Activated naive CD8-positive, alpha-beta T cell treated with anti-CD3 and anti-CD28 coated beads, Interleukin-2, amount 50 U/mL, for 16 hours (primary cell): Measurements from ENCODE around the gene PRLR.

Source experiments
- DNase-seq: peaks from one replicate; pipeline ENCODE4 v3.0.0-alpha.2; 2020; ENCODE audit warnings: low read depth, low spot score

PRLR gene

DNA sequence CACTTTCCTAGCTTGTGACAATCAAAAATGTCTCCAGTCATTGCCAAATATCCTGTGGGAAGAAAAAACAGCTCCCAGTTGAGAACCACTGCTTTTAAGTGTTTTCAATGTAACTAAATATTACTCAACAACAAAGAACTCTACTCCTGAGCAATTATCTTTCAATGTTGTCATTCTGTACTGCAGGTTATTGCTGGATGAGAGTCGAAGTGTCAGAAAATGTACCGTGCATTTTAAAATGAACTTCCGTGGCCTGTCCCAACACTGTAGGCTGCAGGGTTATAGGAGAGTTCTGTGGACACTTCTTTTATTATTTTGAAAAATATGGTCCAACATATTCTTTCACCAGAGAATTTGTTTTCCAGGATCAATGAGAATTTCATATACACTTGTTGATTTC is 147.8 kb downstream of the PRLR start:
- no peak for DNase-seq

DNA sequence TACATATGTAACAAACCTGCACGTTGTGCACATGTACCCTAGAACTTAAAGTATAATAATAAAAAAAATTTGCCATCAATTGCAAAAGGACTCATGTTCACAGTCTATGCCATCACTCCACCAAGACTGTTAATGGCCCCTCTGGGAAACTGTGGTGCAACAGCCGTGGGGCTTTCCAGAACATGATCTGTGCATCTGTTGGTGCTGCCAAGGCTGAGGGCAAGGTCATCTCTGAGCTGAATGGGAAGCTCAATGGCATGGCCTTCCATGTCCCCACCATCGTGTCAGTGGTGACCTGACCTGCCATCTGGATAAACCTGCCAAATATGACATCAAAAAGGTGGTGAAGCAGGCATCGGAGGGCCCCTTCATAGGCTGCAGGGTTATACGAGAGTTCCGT is 149.2 kb downstream of the PRLR start:
- no peak for DNase-seq

DNA sequence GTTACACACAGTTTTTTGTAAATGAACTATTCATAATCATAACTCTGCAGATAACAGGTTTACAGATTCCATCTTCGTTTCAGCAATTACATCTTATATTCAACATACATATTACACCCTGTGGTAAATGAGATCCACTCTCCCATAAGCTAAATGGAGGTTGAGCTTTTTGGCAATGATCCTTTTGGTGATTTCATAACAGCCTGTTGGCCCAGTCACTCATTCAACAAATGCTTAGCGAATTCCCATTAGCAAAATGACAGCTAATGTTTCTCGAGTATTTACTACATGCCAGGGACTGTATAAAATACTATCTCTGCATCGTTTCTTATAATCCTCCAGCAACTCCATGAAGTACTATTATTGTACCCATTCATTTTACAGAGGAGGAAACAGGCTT is 157.1 kb downstream of the PRLR start:
- no peak for DNase-seq

DNA sequence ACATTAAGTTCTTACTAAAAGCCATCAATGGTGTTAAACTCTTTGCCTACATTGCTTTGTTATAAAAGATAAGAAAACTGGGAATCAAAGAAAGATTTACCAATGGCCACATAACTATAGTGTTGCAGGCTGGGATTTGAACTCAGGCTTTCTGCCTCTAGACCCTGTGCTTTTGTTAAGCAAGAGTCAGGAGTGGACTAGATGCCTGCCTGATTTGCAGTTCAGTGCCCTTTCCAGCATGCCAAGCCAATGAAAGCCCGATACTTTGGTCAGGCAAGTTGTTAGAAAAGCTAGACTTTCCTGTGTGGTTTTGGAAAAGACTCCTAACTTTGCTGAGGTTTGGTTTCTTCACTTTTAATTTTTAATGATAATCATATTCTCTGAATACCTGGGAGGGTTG is 161.1 kb downstream of the PRLR start:
- no peak for DNase-seq

DNA sequence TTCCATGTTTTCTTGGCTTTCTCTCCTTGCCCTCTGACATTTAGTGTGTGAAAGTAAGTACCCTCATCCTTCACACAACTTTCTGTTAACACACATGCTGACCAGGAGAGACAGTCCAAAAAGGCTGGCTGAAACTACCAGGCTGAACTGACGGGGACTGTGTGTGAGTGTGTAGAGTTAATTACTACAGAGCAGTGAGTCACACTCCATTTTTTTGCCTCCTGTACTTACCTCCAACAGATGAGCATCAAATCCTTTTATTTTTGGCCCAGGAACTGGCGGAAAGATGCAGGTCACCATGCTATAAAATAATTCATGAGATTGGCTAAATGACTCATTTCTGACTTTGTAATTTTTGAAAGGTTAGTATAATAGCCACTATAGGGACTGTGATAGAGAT is 162.3 kb downstream of the PRLR start:
- no peak for DNase-seq

DNA sequence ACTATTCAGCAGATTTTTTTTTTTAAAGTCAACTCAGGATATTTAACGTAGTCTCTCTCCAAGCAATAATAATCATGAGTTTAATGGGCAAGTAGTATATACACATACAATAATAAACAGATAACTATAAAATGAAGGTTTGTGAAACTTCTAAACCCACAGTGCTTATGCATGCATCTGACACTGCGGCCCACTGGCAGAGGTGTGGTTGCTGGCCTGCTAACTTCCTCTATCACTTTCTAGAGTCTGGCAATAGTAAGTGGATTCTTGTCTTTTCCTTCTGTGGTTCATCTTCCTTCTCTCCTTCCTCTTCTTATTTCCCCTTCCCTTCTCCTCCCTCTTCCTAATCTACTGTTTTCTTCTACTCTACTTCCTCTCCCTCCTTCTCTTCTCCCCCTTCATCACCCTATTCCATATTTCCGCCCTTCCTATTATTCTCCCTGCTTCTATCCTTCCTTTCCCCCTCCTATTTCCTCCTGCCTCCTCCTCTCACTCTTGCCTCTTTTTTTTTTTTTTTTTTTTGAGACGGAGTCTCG is 164.0 kb downstream of the PRLR start:
- DNase-seq = no peak

DNA sequence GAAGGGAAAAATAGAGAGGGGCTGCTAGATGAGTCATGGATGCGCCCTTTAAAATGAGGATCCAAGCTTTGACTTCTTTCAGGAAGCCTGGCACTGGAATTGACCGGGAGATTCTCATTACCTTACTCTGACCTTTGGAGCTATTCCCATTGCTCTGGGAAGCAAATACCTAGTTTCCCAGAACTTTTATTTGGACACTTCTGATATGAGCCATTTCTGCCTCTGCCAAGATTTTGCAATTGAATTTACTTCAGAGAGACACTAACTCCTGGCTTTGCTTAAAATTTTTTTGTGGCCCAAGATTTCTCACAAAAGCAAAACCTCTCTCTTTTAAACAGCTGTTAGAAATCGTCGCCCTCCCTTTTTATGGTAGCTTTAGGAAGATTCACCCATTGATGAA is 166.9 kb downstream of the PRLR start:
- DNase-seq = no peak

DNA sequence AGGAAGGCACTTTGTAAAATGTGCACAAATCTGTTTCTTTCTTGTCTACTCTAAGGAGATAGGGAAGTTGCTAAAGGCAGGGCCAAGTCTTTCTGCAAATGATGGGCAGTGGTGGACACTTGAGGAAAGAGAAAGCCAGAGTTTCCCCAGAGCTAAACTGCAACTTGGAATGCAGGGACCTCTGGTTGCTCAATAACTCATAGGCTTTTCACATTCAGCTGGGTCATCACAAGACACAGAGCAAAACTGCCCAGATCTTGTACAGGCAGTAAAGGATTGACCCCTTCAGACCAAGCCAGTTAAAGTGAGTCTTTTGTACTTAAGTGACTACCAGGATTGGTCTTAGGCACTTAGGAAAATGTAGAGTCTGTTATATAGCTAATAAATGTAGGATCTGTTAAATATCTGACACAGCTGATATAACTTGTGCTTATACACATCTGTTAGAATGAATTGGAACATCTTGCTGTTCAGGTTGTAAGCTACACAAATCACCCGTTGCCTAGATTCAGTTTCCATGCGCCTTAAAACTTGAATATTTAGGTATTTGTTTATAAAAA is 169.0 kb downstream of the PRLR start:
- DNase-seq = no peak

DNA sequence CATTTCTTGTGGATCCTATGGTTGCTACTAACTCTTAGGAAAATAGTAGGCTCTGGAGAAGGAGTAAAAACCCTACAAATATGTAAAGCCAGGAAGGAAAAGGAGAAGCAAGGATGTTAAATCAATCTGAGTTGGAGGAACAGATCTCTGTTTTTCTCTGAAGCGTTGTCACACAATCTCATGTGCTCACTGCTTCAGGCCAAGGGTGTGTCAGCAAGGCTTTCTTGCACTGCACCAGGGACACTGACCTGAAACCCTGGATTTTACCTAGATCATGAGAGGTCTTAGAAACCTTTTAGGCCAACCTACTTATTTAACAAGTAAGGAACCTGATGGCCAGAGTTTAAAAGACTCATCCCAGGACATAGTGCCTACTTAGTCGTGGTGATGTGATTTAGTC is 170.1 kb downstream of the PRLR start:
- DNase-seq = no peak

DNA sequence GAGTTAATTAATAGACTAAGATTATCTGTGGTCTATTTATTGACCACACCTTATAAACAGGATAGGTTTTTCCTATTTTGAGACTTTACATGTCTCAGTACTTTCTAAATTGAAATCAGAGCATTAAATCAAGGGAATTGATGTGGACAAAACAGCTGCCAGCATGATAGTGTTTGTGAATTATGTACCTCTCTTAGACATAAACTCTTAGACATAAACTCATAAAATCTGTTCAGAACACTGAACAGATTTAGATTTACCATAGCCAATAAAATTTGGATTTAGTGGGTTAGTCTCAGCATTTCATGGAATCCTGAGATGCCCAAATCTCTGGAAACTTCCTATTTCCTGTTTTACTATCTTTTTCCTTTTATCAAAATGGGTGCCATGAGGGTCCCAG is 171.0 kb downstream of the PRLR start:
- DNase-seq = no peak

DNA sequence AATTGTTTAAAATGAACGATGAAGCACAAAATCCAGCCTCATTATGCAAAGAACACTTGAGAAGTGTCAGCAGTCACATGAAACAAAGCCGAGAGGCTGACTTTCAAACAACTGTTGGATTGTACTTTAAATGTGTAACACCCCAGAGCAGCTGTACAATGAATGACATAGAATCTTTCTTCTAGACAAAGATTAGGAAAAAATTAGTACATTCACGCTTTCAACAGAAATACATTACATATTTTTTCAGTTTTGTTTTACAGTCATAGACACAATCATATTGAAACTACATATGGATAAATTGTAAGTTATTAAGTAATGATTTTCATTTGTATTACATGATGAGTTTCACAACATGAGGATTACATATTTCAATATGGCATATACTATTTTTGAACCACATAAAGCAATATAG is 171.9 kb downstream of the PRLR start:
- no peak for DNase-seq

DNA sequence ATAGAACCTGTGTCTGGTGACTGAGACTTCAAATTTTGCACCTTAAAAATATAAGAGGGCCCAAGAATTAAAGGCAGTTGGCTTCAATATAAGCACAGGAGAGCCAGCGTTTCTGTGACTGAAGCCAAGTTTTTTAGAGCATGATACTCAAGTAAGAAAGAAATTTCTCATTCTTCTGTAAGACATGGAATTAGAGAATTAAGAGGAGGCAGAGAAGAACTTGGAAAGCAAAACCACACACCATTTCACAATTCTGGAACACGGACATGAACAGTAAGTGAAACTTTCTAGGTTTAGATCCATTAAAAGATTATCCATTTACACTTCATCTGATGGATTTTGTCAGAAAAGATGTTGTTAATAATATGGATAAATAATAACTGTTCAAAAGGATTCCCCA is 173.6 kb downstream of the PRLR start:
- no peak for DNase-seq

DNA sequence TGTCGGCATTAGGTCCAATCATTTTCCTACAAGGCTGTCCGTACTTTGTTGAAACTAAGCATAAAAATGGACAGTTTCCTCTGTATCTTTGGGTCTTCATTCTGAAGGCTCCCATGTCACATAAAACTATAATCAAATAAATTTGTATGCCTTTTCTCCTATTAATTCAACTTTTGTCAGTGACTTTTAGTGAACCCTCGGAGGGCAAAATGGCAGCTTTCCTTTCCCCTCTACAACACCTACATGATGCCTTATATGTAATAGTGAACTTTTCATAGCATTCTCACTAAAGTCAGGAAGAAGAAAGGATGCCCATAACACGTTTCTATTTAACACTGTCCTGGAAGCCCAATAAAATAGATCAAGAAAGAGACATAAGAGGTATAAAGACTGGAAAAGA is 177.4 kb downstream of the PRLR start:
- no peak for DNase-seq

DNA sequence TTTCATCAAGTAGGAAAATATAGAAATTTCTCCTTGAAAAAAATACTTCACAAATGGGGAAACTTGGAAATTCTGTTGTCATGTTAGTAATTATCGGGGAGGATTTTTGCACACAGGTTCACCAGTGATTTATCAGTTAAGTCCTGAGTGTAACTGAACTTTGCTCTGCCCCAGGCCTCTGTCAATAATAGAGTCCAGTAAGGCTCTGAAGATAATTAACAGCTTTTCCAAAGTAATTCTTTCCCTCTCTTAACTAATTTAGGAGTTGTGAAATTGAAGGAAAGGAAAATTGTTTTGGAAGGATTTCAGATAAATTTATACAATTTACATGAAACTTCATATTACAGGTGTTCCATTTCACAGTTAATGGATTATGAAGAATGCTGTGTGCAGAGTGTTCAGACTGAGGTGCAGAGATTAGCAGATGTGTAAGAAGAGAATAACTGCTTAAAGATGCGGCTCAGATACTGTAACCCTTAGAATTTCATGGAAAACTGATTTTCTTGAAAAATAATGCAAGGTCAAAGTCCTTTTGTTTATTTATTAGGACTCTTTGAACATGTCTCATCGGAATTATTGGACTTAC is 179.7 kb downstream of the PRLR start:
- no peak for DNase-seq

DNA sequence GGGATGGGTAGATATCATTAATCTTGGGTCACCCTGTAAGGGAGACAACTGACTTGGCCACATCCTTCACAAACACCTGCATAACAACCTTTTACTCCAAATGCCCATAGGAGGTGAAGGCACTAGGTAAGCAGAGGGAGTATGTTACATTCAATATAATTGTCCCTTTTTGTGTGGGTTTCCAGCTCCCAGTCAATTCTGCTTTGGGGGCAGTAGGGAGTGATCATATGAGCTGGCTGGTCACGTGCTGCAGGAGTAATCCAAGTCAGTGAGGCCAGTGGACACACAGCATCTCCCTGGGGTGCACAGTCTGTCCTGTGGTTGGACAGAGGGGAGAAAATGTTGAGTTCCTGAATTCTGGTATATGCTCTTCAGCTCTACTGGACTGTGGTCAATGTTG is 181.4 kb downstream of the PRLR start:
- no peak for DNase-seq

DNA sequence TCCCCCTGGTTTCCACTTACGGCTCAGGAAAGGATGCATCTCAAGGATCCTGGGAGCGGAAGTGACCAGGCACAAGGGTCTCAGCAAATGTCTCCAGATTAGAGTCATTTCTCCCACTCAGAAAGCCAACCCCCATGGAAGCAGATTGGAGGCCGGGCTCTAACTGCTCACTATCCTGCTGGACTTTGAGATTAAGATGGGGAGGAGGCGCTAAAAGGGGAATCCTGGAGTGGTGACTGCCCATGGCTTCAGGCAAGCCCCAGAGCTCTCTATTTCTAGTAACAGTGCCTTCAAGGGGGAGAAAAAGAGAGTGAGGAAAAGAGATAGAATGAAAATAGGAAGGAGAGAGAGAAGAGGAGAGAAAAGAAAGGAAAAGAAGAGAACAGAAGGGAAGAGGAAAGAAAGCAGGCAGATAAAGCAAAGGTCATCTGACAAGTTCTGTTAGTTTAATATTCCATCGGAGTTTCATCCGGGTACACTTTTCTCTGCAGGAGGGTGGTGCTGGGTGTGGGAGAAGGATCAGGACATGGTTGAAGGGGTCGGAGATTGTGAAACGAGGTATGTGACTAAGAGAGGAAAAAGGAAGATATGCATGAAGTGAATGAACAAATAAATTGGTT is 182.4 kb downstream of the PRLR start, which contains the start of gene AGXT2:
TSS of gene AGXT2 (minus strand) at position 165 of the 620 bp plus-strand sequence. CDS start at position 108, 57 bp downstream.
- DNase-seq = no peak

DNA sequence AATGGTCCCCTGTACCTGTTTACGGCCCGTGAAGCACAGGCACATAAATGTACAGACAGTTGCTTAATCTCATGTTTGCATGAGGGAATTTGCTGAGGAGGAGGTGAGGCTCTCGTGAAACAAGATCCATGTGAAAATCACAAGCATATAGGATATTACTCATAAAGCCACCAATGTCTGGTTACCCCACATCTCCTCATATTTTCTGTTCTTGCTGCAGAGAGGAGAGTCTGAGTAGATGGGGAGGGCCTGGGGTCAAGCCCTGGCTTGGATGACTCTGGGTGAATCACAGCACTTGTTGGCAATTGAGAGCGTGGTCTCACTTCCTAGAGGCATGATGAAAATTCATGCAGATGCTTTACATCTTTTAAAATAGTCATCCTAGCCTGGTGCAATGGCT is 183.5 kb downstream of the PRLR start:
- no peak for DNase-seq

DNA sequence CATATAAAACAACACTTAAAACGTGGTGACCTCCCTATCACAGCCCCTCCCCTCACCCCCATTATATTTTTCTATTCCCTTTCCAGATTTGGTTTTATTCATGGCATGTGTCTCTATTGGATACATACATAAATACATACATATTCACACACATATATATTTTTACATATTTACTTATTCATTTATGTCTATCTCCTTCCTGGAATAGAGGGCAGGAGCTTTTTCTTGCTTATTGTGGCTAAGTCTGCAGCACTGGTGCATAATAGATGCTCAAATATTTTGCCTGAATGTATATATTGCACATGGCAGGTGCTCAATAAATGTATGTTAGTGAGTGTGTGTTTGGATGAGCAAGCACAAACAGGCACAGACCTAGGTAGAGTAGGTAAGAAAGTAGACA is 185.0 kb downstream of the PRLR start:
- no peak for DNase-seq

DNA sequence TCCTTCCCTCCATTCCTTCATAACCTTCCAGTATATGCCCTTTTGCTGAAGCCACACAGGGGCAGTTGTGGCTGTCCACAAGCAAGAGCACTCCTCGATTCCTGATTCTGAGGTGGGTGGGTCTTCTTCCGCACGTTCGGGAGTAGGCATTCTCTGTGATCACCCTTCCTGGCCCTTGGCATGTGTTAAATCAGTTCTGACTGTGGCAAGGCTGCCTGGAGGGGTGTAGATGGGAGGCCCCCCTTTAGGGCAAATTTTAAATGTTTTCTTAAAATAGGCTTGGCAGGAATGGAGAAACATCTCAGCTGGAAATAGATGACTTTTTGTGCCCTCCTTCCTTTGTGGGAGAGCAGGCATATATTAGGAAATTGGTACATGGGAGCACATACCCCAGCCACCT is 185.6 kb downstream of the PRLR start:
- no peak for DNase-seq

DNA sequence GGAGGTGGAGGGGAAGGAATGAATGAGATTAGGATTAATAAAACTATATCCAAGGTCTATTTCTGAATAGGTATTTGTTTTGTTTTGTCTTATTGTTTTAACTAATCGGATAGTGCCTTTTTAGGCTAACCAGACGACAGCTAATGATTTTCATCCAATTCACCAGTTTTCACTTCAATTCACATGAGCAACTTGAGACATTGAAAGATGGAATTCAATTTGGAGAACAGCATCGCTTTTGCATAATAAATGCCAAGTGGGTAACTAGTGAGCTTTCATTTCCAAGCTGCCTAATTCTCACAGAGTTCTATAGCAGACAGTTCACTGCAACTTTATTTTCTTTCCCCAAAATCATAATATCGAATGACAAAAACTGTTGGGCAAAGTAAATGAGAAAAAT is 187.5 kb downstream of the PRLR start:
- no peak for DNase-seq

DNA sequence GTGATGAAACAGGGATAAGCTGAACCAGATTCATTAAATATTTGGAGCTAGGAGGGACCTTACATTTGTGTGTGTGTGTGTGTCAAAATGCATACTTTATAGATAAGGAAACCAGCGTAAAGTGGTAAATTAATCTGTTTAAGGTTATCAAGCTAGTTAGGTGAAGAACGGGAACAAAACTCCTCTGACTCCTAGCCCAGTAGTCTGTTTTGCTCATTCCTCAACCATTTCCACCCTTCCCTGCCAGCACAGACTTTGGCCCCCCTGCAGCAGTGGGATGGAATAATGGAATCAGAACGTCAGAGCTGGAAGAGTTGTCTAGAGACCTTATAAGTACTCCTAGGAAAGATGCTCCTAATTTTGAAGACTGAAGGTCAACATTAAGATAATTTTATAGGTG is 189.0 kb downstream of the PRLR start:
- DNase-seq = no peak

DNA sequence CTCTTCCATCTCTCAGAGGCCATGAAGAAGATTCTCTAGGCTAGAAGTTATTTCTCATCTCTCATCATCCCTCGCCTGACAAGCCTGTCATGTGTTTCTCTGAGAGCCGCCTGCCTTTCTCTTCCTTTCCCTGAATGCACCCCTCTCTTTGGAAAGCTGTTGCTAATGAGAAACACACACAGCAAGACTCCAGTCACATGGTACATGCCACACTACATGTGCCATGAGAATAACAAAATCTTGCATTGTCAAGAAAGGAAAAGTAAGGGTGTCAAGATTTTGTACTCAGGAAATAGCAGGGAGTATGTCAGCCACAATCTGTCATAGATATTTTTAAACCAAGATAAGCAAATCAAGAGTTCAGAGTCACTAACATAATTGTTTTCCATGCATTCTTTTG is 191.4 kb downstream of the PRLR start:
- no peak for DNase-seq

DNA sequence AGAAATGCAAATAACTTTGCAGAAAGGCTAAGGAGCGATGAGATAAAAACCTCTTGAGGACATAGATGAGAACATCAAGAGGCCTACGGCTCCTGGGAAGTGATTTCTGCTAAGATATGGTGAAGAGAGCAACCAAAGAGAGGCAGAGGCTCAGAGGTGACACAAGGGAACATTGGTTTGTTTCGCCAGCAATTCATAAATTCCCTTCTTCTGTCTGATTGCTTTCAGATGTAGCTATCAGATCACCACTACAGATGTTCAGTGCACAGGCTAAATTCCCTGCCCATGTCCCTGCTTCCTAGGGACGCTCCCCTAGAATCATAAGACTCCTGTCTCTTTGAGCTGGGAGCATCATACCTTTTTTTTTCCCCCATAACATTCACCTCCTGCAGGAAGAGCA is 193.8 kb downstream of the PRLR start:
- DNase-seq = no peak
